HG02763 (cell line): ENCODE measurements around the gene IFNGR2.
A peak's percentile ranks its signal among the peaks of the same experiment; 100 is the strongest.
"Not testable (repeated sequence)": the region's sequence is repeated elsewhere in the genome, so short reads cannot be mapped to it uniquely, and the experiment has no call there.

ENCODE experiments used
- ATAC-seq: cut with Tn5 transposase; IDR thresholded peaks from one replicate; pipeline ENCODE4 v1.9.1; 2021; ENCODE audit warnings: mild to moderate bottlenecking, moderate library complexity; ENCODE audit not compliant: unreplicated experiment

IFNGR2 gene

GRCh38 chr21:33398361-33398760 lies 4.9 kb upstream of the IFNGR2 start:
- ATAC-seq, result no peak

GRCh38 chr21:33401630-33401992 lies 1.6 kb upstream of the IFNGR2 start:
- no peak for ATAC-seq

- ATAC-seq, result no peak
These were observed 923 bp upstream of the IFNGR2 start for GRCh38 chr21:33402001-33402979.

- no peak for ATAC-seq
These were observed 773 bp downstream of the IFNGR2 start for GRCh38 chr21:33403786-33404585.

GRCh38 chr21:33406493-33406892 lies 3.3 kb downstream of the IFNGR2 start:
- ATAC-seq, result no peak

- ATAC-seq, result no peak
These were observed 8.8 kb downstream of the IFNGR2 start for GRCh38 chr21:33411949-33412430.

GRCh38 chr21:33412439-33412831 lies 9.2 kb downstream of the IFNGR2 start:
- ATAC-seq, result not testable (repeated sequence)

GRCh38 chr21:33412832-33413519 lies 9.8 kb downstream of the IFNGR2 start:
- peak; percentile 74 for ATAC-seq

- ATAC-seq, result no peak
These were observed 10.9 kb downstream of the IFNGR2 start for GRCh38 chr21:33414068-33414467.

- ATAC-seq, result no peak
These were observed 11.7 kb downstream of the IFNGR2 start for GRCh38 chr21:33414926-33415325.

GRCh38 chr21:33418691-33419090 lies 15.5 kb downstream of the IFNGR2 start:
- ATAC-seq, result no peak

- ATAC-seq, result no peak
These were observed 16.4 kb downstream of the IFNGR2 start for GRCh38 chr21:33419538-33420123.

GRCh38 chr21:33421713-33422393 lies 18.6 kb downstream of the IFNGR2 start:
- ATAC-seq, result no peak

- ATAC-seq, result no peak
These were observed 21.0 kb downstream of the IFNGR2 start for GRCh38 chr21:33424214-33424613.

GRCh38 chr21:33425825-33426224 lies 22.6 kb downstream of the IFNGR2 start:
- ATAC-seq, result no peak

- no peak for ATAC-seq
These were observed 23.8 kb downstream of the IFNGR2 start for GRCh38 chr21:33427051-33427450.

GRCh38 chr21:33428669-33429068 lies 25.5 kb downstream of the IFNGR2 start:
- ATAC-seq, result no peak

GRCh38 chr21:33430858-33431257 lies 27.6 kb downstream of the IFNGR2 start:
- ATAC-seq, result no peak

GRCh38 chr21:33432496-33432895 lies 29.3 kb downstream of the IFNGR2 start:
- ATAC-seq, result no peak

GRCh38 chr21:33433001-33433400 lies 29.8 kb downstream of the IFNGR2 start:
- no peak for ATAC-seq
